WTC11 (cell line): Measurements from ENCODE around the gene NRIP2.

ENCODE experiments used
- CTCF ChIP-seq: fragments of 200-600 bp; IDR thresholded peaks from 2 replicates; pipeline ENCODE4 v1.8.0; 2022; ENCODE audit warnings: antibody characterized with exemption
- JUN ChIP-seq: sonication (generic); formaldehyde crosslinking; IDR thresholded peaks from 2 replicates; pipeline ENCODE4 v1.8.0; 2023; ENCODE audit warnings: mild to moderate bottlenecking, missing genetic modification reagents
- NR2C2 ChIP-seq: sonication (generic); formaldehyde crosslinking; IDR thresholded peaks from 2 replicates; pipeline ENCODE4 v1.8.0; 2022; ENCODE audit warnings: mild to moderate bottlenecking, missing genetic modification reagents
- NR3C1 ChIP-seq: sonication (generic); formaldehyde crosslinking; conservative IDR thresholded peaks from 2 replicates; pipeline ENCODE4 v1.8.1; 2023; ENCODE audit warnings: low read depth, mild to moderate bottlenecking, missing genetic modification reagents

- TF ChIP-seq NR2C2 (CRISPR knock-in tag): peak; percentile 21; the same call in 1 of the 2 replicates
- TF ChIP-seq CTCF: no peak; the same call in 1 of the 2 replicates
- no peak for TF ChIP-seq JUN
- TF ChIP-seq NR3C1: no peak
These were observed 22.3 kb downstream of the NRIP2 start, which contains the start of gene ITFG2 for GRCh38 chr12:2812290-2813213.
